ENCODE results near the gene DCTN1.

Gene DCTN1

GRCh38 chr2:74413001-74413698, 33.0 kb upstream of the DCTN1 start:
- DNase-seq = no peak

DNA sequence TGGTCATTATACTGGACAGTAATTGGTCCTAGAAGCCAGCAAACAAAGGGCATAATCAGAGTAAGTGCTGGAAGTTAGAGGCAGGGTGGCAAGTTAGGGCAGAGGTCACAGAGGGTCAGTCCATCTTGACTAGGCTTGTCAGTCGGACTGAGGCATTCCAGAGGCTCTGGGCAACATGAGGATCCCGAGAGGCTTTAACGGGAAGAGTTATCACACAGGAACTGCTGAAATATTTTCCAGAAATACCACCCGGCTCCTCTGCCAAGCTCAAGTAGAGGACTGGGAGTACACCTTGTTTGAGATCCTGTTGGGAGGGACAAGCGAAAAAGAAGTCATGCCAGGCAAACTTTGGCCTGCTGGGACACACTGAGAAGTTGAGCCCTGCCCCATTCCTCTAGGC, 27.6 kb upstream of the DCTN1 start:
- DNase-seq = no peak

- no peak for DNase-seq
Observed at GRCh38 chr2:74406035-74406434, 25.9 kb upstream of the DCTN1 start.

DNA sequence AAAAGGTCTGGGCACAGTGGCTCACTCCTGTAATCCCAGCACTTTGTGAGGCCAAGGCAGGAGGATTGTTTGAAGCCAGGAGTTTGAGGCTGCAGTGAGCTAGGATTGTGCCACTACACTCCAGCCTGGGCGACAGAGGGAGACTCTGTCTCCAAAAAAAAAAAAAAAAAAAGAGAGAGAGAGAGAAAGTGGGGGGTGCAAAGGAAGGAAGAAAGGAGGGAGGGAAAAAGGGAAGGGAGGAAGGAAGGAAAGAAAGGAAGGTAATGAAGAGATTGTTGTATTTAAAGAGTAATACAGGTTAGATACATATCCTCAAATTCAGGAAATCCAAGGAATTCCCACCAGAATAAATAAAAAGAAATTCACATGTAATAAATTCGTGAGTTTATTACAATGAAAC, 21.8 kb upstream of the DCTN1 start:
- no peak for DNase-seq

- DNase-seq = no peak
Observed at GRCh38 chr2:74399785-74400184, 19.7 kb upstream of the DCTN1 start.

GRCh38 chr2:74396149-74396548, 16.0 kb upstream of the DCTN1 start:
- DNase-seq = no peak

GRCh38 chr2:74393525-74393924, 13.4 kb upstream of the DCTN1 start:
- DNase-seq = no peak

- no peak for DNase-seq
Observed at GRCh38 chr2:74392449-74392743, 12.3 kb upstream of the DCTN1 start.

GRCh38 chr2:74391580-74392448, 11.7 kb upstream of the DCTN1 start:
- peak; percentile 97 for DNase-seq

- no peak for DNase-seq
Observed at GRCh38 chr2:74391209-74391579, 11.1 kb upstream of the DCTN1 start.

DNA sequence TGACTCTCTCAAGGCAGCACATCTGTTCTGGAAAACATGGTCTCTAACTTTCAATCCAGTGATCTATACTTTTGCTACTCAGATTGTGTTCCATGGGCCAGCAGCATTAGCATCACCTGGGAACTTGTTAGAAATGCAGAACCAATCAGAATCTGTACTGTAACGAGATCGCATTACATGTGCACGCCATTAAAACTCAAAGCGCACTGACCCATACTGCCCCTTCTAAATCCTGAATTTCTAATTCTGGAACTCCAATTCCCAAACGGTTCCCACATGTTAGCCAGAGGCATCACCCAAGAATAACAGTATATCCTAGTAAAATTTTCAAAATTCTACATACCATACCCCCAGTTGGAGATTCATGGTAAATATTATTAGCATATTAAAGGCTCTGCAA, 10.5 kb upstream of the DCTN1 start:
- DNase-seq = no peak

DNA sequence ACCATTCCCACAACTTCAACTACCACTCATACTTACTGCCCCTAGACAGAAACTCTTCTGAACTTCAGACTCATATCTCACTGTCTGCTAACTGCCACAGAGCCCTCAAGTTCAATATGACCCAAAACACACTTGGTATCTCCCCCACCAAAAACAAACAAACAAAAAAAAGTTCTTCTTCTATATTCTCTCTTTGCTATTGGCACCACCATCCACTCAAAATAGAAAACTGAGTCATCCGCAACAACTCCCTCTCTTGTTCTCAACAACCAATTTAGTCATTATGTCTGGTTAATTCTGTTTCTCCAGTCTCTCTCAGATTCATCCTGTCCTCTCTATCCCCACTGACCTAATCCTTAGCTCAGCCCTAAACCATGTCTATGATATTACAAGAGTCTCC, 7.2 kb upstream of the DCTN1 start:
- no peak for DNase-seq

DNA sequence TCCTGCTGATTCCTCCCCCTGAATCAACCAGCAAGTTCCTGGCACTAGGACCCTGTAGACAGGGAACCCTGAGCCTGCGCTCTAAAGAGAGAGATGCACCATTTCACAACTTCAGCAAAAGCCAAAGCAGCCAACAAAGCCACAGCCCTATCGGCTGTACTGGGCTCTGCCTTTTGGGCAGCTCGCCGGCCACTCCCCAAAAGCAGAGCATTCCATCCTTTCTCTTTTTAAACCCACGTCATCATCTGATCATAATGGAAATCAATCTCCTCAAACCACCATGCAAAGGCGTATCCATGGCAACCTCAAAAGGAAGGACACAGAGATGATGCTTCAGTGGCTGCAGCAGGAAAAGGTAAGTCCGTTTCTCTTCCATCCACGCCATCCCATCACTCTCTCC, 5.3 kb upstream of the DCTN1 start:
- DNase-seq = no peak

DNA sequence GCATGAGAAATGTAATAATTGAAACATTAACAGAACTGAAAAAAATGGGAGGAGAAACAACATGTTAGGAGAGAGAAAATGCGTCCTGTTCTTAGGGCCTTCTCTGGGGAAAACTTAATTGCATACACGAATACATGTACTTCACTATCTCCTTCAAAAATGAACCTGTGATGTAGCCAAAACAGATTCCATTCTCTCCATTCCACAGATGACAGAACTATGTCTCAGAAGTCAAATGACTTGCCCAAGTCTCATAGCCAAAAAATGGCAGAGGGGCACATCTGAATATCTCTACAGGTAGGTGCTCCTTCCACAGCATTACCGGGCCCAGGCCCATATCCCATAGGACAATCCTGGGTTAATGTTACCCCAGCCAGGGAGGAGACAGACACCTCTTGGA, 3.9 kb upstream of the DCTN1 start:
- no peak for DNase-seq

GRCh38 chr2:74383254-74383653, 3.1 kb upstream of the DCTN1 start:
- DNase-seq = no peak

DNA sequence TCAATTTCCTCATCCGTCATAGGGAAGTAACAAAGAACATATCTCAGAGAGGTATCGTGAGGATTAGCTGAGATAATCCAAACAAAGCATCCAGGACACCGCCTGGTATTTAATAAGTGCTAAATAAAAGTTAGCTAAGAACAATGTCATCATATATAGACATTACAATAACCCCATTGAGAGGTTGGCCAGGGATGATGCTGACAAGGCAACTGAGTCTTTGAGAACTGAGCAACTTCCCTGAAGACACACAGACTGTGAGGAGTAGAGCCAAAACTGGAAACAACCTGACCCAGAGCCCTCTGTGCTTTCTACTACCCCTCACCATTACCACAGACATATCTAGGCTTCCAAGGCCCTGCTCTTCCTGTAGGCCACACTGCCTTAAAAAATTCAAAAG, 1.6 kb upstream of the DCTN1 start:
- DNase-seq = no peak

GRCh38 chr2:74378007-74378406, 2.1 kb downstream of the DCTN1 start:
- no peak for DNase-seq

GRCh38 chr2:74375838-74376237, 4.3 kb downstream of the DCTN1 start:
- no peak for DNase-seq

- DNase-seq = no peak
Observed at GRCh38 chr2:74374509-74375205, 5.5 kb downstream of the DCTN1 start.

DNA sequence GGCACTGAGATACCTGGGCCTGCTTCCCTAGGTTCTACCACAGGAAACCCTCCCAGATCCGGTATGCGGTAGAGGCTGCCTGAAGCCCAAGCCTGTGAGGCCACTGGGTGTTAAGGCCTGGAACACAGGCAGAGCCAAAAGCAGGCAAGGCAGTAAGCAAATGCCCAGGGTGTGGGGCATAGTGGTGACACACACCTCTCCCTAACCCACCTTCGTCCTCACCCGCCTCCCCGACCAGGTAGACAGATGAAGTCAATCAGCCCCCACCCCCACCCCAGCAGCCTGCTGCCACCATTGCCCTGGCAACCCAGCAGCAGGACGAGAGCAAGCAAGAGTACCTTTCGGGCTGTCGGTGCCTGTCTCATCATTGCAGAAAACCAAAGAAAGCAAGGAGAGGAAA, 6.1 kb downstream of the DCTN1 start:
- DNase-seq = no peak

GRCh38 chr2:74373221-74373676, 6.9 kb downstream of the DCTN1 start:
- DNase-seq = no peak

- no peak for DNase-seq
Observed at GRCh38 chr2:74372674-74373073, 7.4 kb downstream of the DCTN1 start.

- no peak for DNase-seq
Observed at GRCh38 chr2:74371421-74371820, 8.7 kb downstream of the DCTN1 start.

DNA sequence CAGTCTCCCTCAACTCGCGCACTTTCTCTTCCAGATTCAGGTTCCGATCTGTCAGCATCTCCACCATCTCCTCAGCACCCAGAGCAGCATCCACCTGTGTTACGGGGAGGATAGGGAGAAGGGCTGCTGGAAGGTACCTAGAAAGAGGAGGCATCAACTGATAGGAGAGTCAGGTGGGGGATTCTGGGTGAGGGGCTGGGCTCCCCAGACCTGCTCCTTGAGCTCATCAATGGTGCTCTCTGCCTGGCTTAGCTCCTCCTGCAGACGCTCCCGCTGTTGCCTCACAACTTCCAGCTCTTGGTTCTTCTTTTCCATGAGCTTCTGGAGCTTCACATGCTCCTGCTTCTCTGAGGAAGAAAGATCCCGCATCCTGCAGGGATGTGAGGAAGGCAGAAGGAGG, 10.1 kb downstream of the DCTN1 start:
- no peak for DNase-seq
